HG02852 (cell line): Measurements from ENCODE around the gene CPSF4L.
"Not testable (repeated sequence)": the region's sequence is repeated elsewhere in the genome, so short reads cannot be mapped to it uniquely, and the experiment has no call there.

Source experiments
- ATAC-seq: cut with Tn5 transposase; IDR thresholded peaks from one replicate; pipeline ENCODE4 v1.9.1; 2021; ENCODE audit warnings: mild to moderate bottlenecking, moderate library complexity; ENCODE audit not compliant: unreplicated experiment

Gene CPSF4L

DNA sequence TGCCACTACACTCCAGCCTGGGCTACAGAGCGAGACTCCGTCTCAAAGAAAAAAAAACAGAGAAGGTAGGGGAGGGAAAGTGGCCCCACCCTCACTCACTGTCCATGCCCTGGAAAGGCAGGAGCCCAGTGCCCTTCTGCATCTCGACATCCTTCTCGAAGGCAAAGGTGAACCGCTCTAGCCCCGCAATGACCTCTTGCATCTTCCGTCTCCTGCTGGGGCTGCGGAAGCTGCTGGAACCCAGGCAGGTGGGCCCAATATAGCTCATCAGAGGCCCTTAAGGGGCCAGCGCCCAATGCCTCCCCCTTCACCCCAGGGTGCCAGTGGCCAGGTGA, at the start of gene CPSF4L:
TSS of gene CPSF4L (minus strand) at position 264 of the 335 bp plus-strand sequence. CDS start at position 202, 62 bp downstream.
- no peak for ATAC-seq

GRCh38 chr17:73311428-73311780, 49.7 kb upstream of the CPSF4L start:
- peak; percentile 19 for ATAC-seq

- ATAC-seq: no peak
Observed at GRCh38 chr17:73309727-73310596, 48.3 kb upstream of the CPSF4L start.

- not testable (repeated sequence) for ATAC-seq
Observed at GRCh38 chr17:73308959-73309358, 47.3 kb upstream of the CPSF4L start.

GRCh38 chr17:73308017-73308823, 46.5 kb upstream of the CPSF4L start:
- ATAC-seq: no peak

DNA sequence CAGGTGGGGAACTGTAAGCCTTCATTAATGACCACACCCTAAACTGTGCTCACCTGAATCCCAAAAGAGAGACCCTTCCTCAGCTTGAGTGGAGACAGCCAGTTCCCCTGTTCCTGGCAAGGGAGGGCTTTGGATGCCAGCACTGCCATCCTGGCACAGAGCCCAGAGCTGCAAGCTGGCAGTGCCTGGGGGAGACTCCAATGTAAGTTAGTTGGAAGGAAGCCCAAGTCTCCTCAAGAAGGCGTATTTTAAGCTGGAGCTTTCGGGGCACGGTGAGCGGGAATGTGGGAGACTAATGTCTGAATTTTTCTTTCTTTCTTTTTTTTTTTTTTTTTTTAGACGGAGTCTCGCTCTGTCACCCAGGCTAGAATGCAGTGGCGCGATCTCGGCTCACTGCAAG, 45.5 kb upstream of the CPSF4L start:
- ATAC-seq: no peak

DNA sequence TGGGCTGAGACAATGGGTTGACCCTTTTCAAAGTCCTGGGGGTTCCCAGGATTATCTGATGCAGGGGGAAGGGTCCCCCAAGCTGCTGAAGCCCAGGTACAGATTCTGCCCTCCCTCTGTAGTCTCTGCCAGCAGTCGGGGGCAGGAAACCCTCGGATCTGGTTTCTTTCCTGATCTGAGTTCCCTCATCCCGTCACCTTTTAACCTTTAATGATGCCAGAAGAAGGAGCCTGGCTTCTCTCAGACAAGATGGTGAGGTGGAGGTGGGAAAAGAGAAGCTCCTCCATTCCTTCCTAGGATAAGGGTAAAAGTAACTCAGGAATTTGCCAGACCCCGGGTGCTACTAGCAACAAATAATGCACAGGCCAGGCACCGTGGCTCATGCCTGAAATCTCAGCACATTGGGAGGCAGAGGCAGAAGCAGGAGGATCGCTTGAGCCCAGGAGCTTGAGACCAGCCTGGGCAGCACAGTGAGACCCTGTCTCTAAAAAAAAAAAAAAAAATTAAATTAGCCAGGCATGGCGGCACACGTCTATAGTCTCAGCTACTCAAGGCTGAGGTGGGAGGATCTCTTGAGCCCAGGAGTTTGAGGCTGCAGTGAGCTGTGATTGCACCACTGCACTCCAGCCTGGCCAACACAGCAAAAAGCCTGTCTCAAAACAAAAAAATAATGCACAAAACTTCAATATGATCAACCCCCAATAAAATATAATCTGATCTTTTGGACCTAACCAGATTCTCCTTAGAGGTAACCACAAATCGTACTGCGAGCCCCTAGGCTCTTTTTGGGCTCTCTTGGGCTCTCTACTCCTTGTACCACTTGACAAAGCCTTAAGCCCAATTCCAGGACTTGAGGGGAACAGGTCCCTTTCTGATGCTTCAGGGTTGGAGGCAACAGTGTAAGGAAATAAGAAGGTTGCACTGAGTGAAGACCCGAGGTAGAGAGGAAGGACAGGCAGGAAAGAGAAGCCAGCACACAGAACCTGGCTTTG, 44.5 kb upstream of the CPSF4L start:
- ATAC-seq: no peak

DNA sequence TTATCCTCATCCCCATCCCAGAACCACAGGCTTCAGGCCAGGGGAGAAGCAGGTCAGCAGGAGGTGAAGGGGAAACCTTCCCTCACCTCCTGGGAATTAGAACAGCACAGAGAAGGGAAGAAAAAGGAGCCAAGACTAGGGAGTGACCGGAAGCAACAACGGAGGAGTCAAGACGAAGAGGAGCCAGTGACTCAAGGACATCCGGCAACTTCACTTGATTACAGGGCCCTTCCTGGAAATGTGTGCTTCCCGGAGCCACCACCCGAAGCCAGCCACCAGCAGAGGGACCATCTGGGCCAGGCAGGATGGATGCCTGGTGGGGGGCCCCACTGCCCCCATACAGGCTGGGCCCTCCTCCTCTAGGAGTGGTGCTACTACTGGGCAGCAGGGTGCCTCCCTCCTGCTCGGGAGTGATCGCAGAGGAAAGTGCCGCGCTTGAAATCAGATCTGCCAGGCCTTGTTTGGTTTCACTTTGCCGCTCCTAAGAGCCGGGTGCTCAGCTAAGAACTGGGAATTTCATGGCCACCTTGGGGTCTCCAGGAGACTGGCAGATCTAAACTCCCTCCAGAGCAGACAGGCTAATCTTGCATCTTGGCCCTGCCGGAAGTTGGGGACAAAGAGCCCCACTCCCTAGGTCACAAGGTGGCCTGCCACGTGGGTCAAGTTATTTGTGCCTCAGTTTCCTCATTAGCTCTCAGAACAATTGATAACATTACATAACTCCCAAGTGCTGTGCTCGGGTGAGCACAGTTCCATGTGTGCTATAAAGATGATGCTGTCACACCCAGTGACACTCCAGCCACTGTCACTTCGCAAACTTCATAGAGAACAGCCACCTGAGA, 43.5 kb upstream of the CPSF4L start:
- ATAC-seq: no peak

DNA sequence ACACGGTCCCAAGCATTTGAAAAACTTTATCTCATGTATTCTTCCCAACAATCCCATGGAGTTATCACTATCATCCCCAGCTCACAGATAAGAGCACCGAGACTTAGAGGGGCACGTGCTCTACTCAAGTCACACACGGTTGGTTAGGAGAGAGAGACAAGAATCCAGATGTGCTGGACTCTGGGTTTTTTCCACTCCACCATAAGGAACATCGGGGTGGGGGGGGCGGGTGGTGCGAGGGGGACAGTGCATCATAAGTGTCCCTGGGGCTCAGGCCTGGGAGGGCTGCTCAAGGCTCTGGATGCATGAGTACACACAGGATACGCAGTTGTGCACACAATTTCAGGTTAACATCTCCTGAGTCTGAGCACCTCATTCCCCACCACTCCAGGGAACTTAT, 42.8 kb upstream of the CPSF4L start:
- no peak for ATAC-seq

GRCh38 chr17:73302189-73302588, 40.5 kb upstream of the CPSF4L start:
- no peak for ATAC-seq

DNA sequence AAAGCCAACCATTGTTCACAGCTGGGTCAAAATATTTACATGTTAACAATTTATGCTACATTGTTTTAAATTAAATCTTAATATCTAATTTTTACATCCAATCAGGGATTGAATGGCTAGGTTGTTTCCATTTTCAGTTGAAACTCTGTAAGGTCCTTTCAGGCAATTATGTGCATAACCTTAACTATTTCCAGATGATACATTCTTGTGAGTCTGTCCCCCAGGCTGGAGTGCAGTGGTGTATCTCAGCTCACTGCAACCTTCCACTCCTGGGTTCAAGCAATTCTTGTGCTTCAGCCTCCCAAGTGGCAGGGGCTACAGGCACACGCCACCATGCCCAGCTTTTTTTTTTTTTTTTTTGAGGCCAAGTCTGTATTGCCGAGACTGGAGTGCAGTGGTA, 39.7 kb upstream of the CPSF4L start:
- no peak for ATAC-seq

- ATAC-seq: no peak
Observed at GRCh38 chr17:73300392-73300791, 38.7 kb upstream of the CPSF4L start.

DNA sequence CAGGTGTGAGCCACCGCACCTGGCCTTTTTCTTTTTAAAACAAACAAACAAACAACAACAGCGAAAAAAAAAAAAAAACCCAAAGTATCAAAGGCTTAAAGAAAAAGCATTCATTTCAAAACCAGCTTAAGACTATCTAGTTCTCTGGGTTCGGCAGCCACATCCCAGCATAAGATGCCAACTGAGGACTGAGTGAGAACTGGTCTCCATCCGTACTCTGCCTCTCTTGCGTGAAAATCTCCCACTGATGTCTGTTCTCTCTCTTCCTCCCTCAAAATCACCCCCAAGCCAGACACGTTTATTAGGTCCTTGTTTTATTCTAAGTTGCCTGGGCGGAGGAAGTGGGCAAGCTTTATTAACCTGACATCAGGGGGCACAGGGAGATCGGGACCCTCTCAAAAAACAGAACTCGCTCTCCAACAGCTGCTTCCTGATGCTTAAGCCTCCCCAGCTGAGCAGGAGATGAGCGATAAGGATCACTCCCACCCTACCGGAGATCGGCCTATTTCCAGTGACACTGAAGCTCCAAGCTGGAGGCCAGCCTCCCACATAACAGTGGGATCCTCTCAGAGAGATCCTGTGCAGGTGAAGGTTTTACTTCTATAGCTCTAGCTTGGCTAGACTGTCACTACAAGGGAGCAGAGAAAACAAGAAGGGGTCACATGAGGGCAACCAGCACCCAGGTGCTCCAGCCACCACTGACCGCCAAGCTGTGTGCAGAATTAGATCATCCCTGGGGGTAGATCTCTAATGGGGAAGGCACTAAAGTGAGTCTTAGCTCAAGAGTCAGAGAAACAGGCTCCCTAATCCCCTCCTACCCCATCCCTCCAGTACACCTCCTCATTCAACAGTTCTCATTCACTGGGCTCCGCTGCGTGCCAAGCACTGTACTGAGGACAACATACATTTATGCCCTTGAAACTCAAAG, 36.5 kb upstream of the CPSF4L start:
- ATAC-seq: no peak

- no peak for ATAC-seq
Observed at GRCh38 chr17:73293480-73293911, 31.8 kb upstream of the CPSF4L start.

DNA sequence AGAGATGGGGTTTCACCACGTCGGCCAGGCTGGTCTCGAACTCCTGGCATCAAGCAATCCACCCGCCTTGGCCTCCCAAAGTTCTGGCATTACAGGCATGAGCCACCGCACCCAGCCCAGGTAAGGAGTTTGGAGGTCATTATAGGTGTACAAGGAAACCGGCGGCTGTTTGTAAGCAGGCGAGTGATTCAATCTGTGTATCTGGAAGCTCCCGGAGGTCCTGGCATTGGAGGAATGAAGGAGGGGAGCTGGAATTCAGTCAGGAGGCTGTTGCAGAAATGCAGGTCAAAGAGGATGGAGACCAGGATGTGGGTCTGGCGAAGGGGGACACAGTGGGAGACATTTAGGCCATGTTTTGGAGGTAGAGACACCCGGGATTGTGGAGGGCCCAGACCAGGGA, 31.4 kb upstream of the CPSF4L start:
- ATAC-seq: no peak

DNA sequence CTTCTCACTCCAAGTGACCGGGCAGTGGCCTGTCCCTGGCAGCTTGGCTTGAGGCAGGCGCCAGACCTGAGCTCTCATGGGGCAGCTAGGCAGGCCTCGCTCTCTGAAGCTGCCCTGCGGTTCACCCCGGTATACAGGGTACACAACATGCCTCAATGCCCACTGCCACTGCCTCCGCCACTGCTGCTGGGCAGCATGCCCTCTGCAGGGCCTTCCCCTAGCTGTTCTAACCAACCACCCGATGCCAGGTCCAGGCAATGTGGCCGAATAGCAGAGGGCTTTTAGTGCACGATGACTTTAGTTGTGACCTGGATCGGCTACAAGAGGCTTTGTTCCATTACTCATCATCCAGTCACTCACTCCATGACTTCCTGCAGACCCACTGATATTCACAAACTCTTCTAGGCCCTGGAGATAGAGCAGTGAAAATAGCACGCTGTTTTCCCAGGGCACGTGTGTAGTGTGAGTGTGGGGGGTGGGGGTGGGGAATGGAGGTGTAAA, 30.4 kb upstream of the CPSF4L start:
- no peak for ATAC-seq

- ATAC-seq: peak; percentile 80
Observed at GRCh38 chr17:73291260-73291801, 29.7 kb upstream of the CPSF4L start.
